Measurements from ENCODE around the gene ASF1A. TPM values are rescaled to one million over a fixed set of nuclear protein-coding genes. Genes with fewer than 3 reads are reported as not detected.

ASF1A gene
- total and polyA plus RNA-seq, 2 of the 13 experiments (the other 11 are each of a cell fraction or from before 2014, with no cell fraction given), result 14.5 to 49.9 TPM

GRCh38 chr6:118934461-118935330, 40.7 kb downstream of the ASF1A start, which contains the start of gene MCM9 (continued):
- TF ChIP-seq MAF1 (CRISPR knock-in tag; IDR thresholded peaks at IDR 0.05; ENCODE audit: borderline replicate concordance) (peak; percentile 64; the same call in 1 of the 2 replicates), SRSF1 (optimal IDR thresholded peaks at IDR 0.05; ENCODE audit: low read depth, low read length) (no peak), ZHX1 (CRISPR knock-in tag; IDR thresholded peaks at IDR 0.05; ENCODE audit: low read depth) (peak; percentile 26; the same call in 1 of the 2 replicates), ZBTB20 (CRISPR knock-in tag; IDR thresholded peaks at IDR 0.05; ENCODE audit: borderline replicate concordance, low read depth) (peak; percentile 51; the same call in 1 of the 2 replicates), REPIN1 (CRISPR knock-in tag; IDR thresholded peaks at IDR 0.05; ENCODE audit: borderline replicate concordance, low read depth) (peak; percentile 72; the same call in 1 of the 2 replicates), MAFK (conservative IDR thresholded peaks at IDR 0.05 in 1 of 2, IDR thresholded peaks at IDR 0.05 in 1 of 2; ENCODE audit: low read length in 2 of 2) (no peak), ZSCAN12 (CRISPR knock-in tag; IDR thresholded peaks at IDR 0.05) (peak; percentile 84; the same call in 1 of the 2 replicates), MTF1 (CRISPR knock-in tag; IDR thresholded peaks at IDR 0.05) (peak; percentile 66; the same call in 1 of the 2 replicates), MTA3 (CRISPR knock-in tag; IDR thresholded peaks at IDR 0.05) (no peak), ZNF225 (CRISPR knock-in tag; IDR thresholded peaks at IDR 0.05) (peak; percentile 56; the same call in 1 of the 2 replicates), POLR2G (IDR thresholded peaks at IDR 0.05; ENCODE audit: low read depth, low read length) (peak; percentile 82), HNF4G (IDR thresholded peaks at IDR 0.05; ENCODE audit: borderline replicate concordance, low read depth, low read length) (0 out of 2 replicates have a peak, but pooled peaks have one; percentile 2), HNF4G (CRISPR knock-in tag; IDR thresholded peaks at IDR 0.05; ENCODE audit: borderline replicate concordance, low read depth) (no peak), PHF8 (CRISPR knock-in tag; IDR thresholded peaks at IDR 0.05) (peak; percentile 94), IRF9 (CRISPR knock-in tag; IDR thresholded peaks at IDR 0.05; ENCODE audit: borderline replicate concordance) (no peak), PAX8 (CRISPR knock-in tag; IDR thresholded peaks at IDR 0.05; ENCODE audit: borderline replicate concordance) (peak; percentile 81; the same call in 1 of the 2 replicates), ZMAT5 (CRISPR knock-in tag; IDR thresholded peaks at IDR 0.05; ENCODE audit: borderline replicate concordance, low read depth) (no peak), YEATS4 (CRISPR knock-in tag; IDR thresholded peaks at IDR 0.05; ENCODE audit: borderline replicate concordance) (peak; percentile 91), HOXA3 (CRISPR knock-in tag; IDR thresholded peaks at IDR 0.05) (peak; percentile 52), CREB1 (IDR thresholded peaks at IDR 0.05) (peak; percentile 24; the same call in 1 of the 2 replicates), CREB1 (CRISPR knock-in tag; IDR thresholded peaks at IDR 0.05) (no peak)
